Stomach (tissue), 4 donors: Measurements from ENCODE around the gene GRIK5.

ENCODE experiments used
- CTCF ChIP-seq, 7 experiments: fragments of 450-650 bp in 4 of 7; fragments of 200-600 bp in 3 of 7; sonication (generic) in 3 of 7; IDR thresholded peaks; one replicate each; pipeline ENCODE4 v1.5.1; 2016 to 2019; ENCODE audit warnings: antibody characterized with exemption in 7 of 7, control low read depth in 2 of 7, mild to moderate bottlenecking in 1 of 7
- EP300 ChIP-seq: sonication (generic); formaldehyde crosslinking; IDR thresholded peaks from one replicate; pipeline ENCODE4 v1.6.1; 2017; ENCODE audit warnings: antibody characterized with exemption
- POLR2A ChIP-seq, 4 donors: fragments of 450-650 bp; IDR thresholded peaks; one replicate each; pipeline ENCODE4 v1.6.1; 2016; ENCODE audit warnings: antibody characterized with exemption in 4 of 4, control low read depth in 2 of 4, mild to moderate bottlenecking in 1 of 4, moderate library complexity in 1 of 4
- POLR2AphosphoS5 ChIP-seq, 3 donors: sonication (generic); formaldehyde crosslinking; IDR thresholded peaks; one replicate each; pipeline ENCODE4 v1.6.1; 2016; ENCODE audit warnings: antibody characterized with exemption in 3 of 3

- no peak for TF ChIP-seq CTCF (IDR thresholded peaks at IDR 0.05)
- TF ChIP-seq POLR2A (IDR thresholded peaks at IDR 0.05): no peak
- no peak for TF ChIP-seq EP300
- no peak for TF ChIP-seq POLR2AphosphoS5 (IDR thresholded peaks at IDR 0.05)
Observed at GRCh38 chr19:42089191-42089750, 19.3 kb upstream of the GRIK5 start.
